K562 (cell line): ENCODE data around the gene TTC33. TPM values are rescaled to one million over a fixed set of nuclear protein-coding genes. Genes with fewer than 3 reads are reported as not detected.

ENCODE experiments used
- ATAC-seq: fragments of 200-7000 bp; cut with Tn5 transposase; 3 replicates; pipeline ENCODE4 v1.9.1; 2020; ENCODE audit warnings: moderate library complexity
- BruUV-seq: library from RNA; stranded (reverse); fragments of 400-500 nt; replicated peaks from 2 replicates; lab custom pipeline; 2021; lab: Mats Ljungman, UMichigan
- CTCF ChIA-PET: fragments of 300-600 bp; formaldehyde crosslinking; extraction: SDS; loops from one replicate; lab custom pipeline; 2021; ENCODE audit warnings: low intra/inter-chr PET ratio; lab: Yijun Ruan, JAX
- POLR2A ChIA-PET: fragments of 300-600, 350-650 bp; sonication (Branson Sonifier 250); formaldehyde crosslinking; extraction: SDS; loops from one replicate; lab custom pipeline; 2021; ENCODE audit warnings: antibody characterized with exemption, inconsistent platforms; lab: Yijun Ruan, JAX
- DNase-seq, 4 experiments: peaks; one replicate each; pipeline versions ENCODE4 v3.0.0 to v3.0.0-alpha.2; 2011 to 2018; ENCODE audit warnings: low spot score in 3 of 4, mixed read lengths in 3 of 4; ENCODE audit errors: extremely low read depth in 1 of 4
- FAIRE-seq: peaks from 2 replicates; lab custom pipeline; 2011; peaks lifted over from hg19 to GRCh38; lab: Jason Lieb, UNC
- H2AFZ ChIP-seq: 2 replicates; pipeline ENCODE4 v1.6.0; 2011; ENCODE audit warnings: low read depth, low read length, control low read depth, inconsistent platforms
- H3K27ac ChIP-seq: fragments of 200-600 bp; 3 replicates; pipeline ENCODE4 v1.8.0; 2011; ENCODE audit warnings: low read depth, mild to moderate bottlenecking, control low read depth, inconsistent platforms, low read length, moderate library complexity, mixed read lengths; ENCODE audit errors: extremely low read depth
- H3K27me3 ChIP-seq, 2 experiments: fragments of 300-600 bp in 1 of 2; 2 replicates in 1 of 2; 3 replicates in 1 of 2; pipeline versions ENCODE4 v1.6.0 to v1.8.0; 2011; ENCODE audit warnings: inconsistent platforms in 2 of 2, low read length in 2 of 2, mild to moderate bottlenecking in 1 of 2, mixed read lengths in 1 of 2, moderate library complexity in 1 of 2; ENCODE audit not compliant: control insufficient read depth in 2 of 2, insufficient read depth in 2 of 2
- H3K36me3 ChIP-seq: fragments of 300-600 bp; 3 replicates; pipeline ENCODE4 v1.8.0; 2011; ENCODE audit warnings: mild to moderate bottlenecking, low read length, inconsistent platforms; ENCODE audit not compliant: control insufficient read depth, insufficient read depth
- H3K4me1 ChIP-seq, 2 experiments: fragments of 200-600 bp in 1 of 2; replicated peaks in 1 of 2; 2 replicates in 1 of 2; 3 replicates in 1 of 2; pipeline versions ENCODE4 v1.5.1 to v1.8.0; 2011; ENCODE audit warnings: inconsistent platforms in 2 of 2, low read length in 2 of 2, mild to moderate bottlenecking in 1 of 2, mixed read lengths in 1 of 2, moderate library complexity in 1 of 2; ENCODE audit not compliant: control insufficient read depth in 2 of 2, insufficient read depth in 2 of 2
- H3K4me2 ChIP-seq: 2 replicates; pipeline ENCODE4 v1.6.1; 2011; ENCODE audit warnings: low read length, control low read depth, inconsistent platforms, mixed read lengths; ENCODE audit not compliant: insufficient read depth
- H3K4me3 ChIP-seq: fragments of 200-600 bp; sonication (generic), shearing (Covaris generic); 2 replicates; pipeline ENCODE4 v1.5.1; 2016; ENCODE audit warnings: control low read depth, inconsistent platforms
- H3K79me2 ChIP-seq: fragments of 200-600 bp; 3 replicates; pipeline ENCODE4 v1.8.0; 2011; ENCODE audit warnings: low read length, inconsistent platforms; ENCODE audit not compliant: control insufficient read depth, insufficient read depth
- H3K9ac ChIP-seq, 2 experiments: 2 replicates each; pipeline versions ENCODE4 v1.6.0 to v1.6.1; 2011; ENCODE audit warnings: low read depth in 2 of 2, low read length in 2 of 2, control low read depth in 1 of 2, inconsistent platforms in 1 of 2, mild to moderate bottlenecking in 1 of 2, mixed read lengths in 1 of 2; ENCODE audit not compliant: insufficient read depth in 1 of 2
- H3K9me1 ChIP-seq: one replicate; pipeline ENCODE4 v1.6.0; 2011; ENCODE audit warnings: inconsistent platforms, mild to moderate bottlenecking, low read length, moderate library complexity; ENCODE audit not compliant: control insufficient read depth, insufficient read depth
- H3K9me3 ChIP-seq: replicated peaks from 2 replicates; pipeline ENCODE4 v1.5.1; 2011; ENCODE audit warnings: low read depth, low read length, inconsistent platforms; ENCODE audit not compliant: control insufficient read depth, insufficient read depth
- H4K20me1 ChIP-seq: replicated peaks from 2 replicates; pipeline ENCODE4 v1.6.1; 2011; ENCODE audit warnings: low read length, inconsistent platforms, mixed read lengths; ENCODE audit not compliant: control insufficient read depth, insufficient read depth
- CEBPB ChIP-seq: fragments of 450-650 bp; IDR thresholded peaks from 2 replicates; pipeline ENCODE4 v1.6.1; 2016; ENCODE audit warnings: missing genetic modification characterization, missing compliant biosample characterization
- CEBPG ChIP-seq, 3 experiments: fragments of 200-800 bp in 1 of 3; sonication (Bioruptor generic) in 1 of 3; sonication (generic) in 1 of 3; formaldehyde crosslinking in 1 of 3; IDR thresholded peaks in 2 of 3; conservative IDR thresholded peaks in 1 of 3; 2 replicates each; pipeline versions ENCODE4 v1.6.1 to v1.8.0; 2016 to 2022; ENCODE audit warnings: missing compliant biosample characterization in 2 of 3, missing genetic modification characterization in 2 of 3, mild to moderate bottlenecking in 1 of 3, missing genetic modification reagents in 1 of 3
- WGBS: fragments of 100-300 bp; shearing (Covaris generic); methylation state at CpG from one replicate; pipeline ENCODE4 v1.1.6; 2016; ENCODE audit warnings: low coverage, mixed read lengths; ENCODE audit not compliant: insufficient coverage; ENCODE audit errors: missing lambda C conversion rate; 5-methylcytosine and 5-hydroxymethylcytosine counted together
- in situ Hi-C: fragments of 300-500 bp; cut with MboI; formaldehyde crosslinking; loops from 4 replicates; pipeline ENCODE4 v1.15.0; 2018; ENCODE audit warnings: inconsistent platforms, mixed read lengths
- intact Hi-C: fragments of 100-400 bp; cut with micrococcal nuclease; formaldehyde crosslinking; loops from 2 replicates; pipeline ENCODE4 v1.14.2; 2022
- polyA plus RNA-seq, 8 experiments: library from polyadenylated mRNA; depleted of rRNA in 4 of 8; stranded (reverse) in 5 of 8; unstranded in 3 of 8; fragments of >200 nt; fragmentation: Nextera tagmentation in 2 of 8; fragmentation: Illumina TruSeq in 1 of 8; extraction: Ambion mirVana in 2 of 8; extraction: Trizol in 1 of 8; gene quantifications; 2 replicates each; pipeline versions ENCODE4 v1.2.1 to v1.2.3, GENCODE V29; 2011 to 2014; ENCODE audit warnings: inconsistent platforms in 1 of 8, missing spikeins in 1 of 8
- total RNA-seq, 7 experiments: library from RNA; depleted of rRNA in 6 of 7; stranded (reverse); fragments of >200 nt in 6 of 7; fragmentation: Illumina TruSeq in 2 of 7; extraction: Trizol in 2 of 7; gene quantifications; 2 replicates each; pipeline versions ENCODE4 v1.2.1 to v1.2.3, GENCODE V29; 2011 to 2021; ENCODE audit warnings: low replicate concordance in 1 of 7
- TF ChIP-seq, protein P1 (sequence below), 2 experiments: IDR thresholded peaks in 1 of 2; conservative IDR thresholded peaks in 1 of 2; 2 replicates each; pipeline ENCODE4 v1.6.1; 2016; ENCODE audit warnings: low read depth in 2 of 2, mild to moderate bottlenecking in 1 of 2, missing compliant biosample characterization in 1 of 2, missing genetic modification characterization in 1 of 2, moderate library complexity in 1 of 2
- TF ChIP-seq, protein P2 (sequence below): sonication (generic); formaldehyde crosslinking; IDR thresholded peaks from 2 replicates; pipeline ENCODE4 v1.8.1; 2023; ENCODE audit warnings: mild to moderate bottlenecking, missing genetic modification reagents, moderate library complexity

The TTC33 gene
- total and polyA plus RNA-seq, 9 of the 15 experiments (the other 6 are each of a cell fraction or from before 2014, with no cell fraction given): 11.5 to 24.9 (median 21.1) TPM

DNA sequence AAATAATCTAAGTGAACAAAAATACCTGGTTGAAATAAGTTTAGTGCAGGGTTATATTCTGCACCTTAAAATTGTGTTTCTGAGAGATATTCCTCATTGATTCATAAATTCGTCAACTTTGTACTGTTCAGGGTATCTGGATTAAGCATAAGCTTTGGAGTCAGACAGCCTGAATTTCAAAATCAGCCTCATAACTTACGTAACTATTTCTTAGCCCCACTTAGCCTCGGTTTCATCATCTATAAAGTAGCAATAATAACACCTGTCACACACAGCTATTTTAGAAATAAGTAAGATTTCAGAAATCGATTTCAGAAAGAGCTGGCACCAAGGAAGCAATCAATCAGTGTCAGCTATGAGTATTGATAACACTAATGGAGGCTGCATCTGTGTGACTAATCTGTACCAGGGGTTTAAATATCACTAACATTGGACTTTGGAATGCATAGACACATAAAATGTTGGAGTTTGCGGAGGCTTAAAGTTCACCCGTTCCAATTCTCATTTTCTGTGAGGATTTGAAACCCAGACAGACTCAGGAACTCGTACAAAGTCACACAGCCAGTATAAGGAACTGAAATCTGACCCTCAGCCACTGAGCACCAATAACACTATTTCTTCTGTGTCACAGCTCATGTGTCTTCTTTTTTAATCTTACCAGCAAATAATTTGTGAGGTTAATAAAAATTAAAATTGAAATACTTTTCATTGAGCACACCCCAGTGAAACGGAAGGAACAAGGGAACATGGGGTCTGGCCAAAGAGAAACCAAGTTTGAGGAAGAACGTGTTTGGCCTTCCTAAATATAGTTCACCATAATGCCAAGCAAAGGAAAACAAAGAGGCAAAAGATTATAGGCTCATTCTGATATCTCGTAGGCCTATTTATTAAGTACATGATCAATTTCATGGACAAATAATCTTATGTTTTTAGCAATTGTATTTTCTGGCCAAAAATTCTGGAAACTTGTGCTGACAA lies 270.5 kb downstream of the TTC33 start:
- BruUV-seq: no TSS peak
- Histone ChIP-seq H3K4me3 (no peak overlapping the region), H3K27ac (no peak overlapping the region), H3K79me2 (no peaks in the 10 kb centered on the region), H3K4me2 (no peak overlapping the region), H3K9ac (no peak overlapping the region), H3K27me3 (no peaks in the 10 kb centered on the region), H3K4me1 (no peaks in the 10 kb centered on the region), H3K9me3 (no peaks in the 10 kb centered on the region), H4K20me1 (no peaks in the 10 kb centered on the region), H3K9me1 (no peaks in the 10 kb centered on the region), H3K36me3 (no peaks in the 10 kb centered on the region), H2AFZ (no peak overlapping the region)
- in situ Hi-C loops: no loop called here
- no peak for DNase-seq
- intact Hi-C loops: no loop called here
- TF ChIP-seq, protein P1, sequence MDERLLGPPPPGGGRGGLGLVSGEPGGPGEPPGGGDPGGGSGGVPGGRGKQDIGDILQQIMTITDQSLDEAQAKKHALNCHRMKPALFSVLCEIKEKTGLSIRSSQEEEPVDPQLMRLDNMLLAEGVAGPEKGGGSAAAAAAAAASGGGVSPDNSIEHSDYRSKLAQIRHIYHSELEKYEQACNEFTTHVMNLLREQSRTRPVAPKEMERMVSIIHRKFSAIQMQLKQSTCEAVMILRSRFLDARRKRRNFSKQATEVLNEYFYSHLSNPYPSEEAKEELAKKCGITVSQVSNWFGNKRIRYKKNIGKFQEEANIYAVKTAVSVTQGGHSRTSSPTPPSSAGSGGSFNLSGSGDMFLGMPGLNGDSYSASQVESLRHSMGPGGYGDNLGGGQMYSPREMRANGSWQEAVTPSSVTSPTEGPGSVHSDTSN (CRISPR knock-in tag; IDR thresholded peaks at IDR 0.05; ENCODE audit: low read depth): no peak
- TF ChIP-seq, protein P1 (tag; conservative IDR thresholded peaks at IDR 0.05; ENCODE audit: low read depth): 0 out of 2 replicates have a peak, but pooled peaks have one; percentile 17
- TF ChIP-seq CEBPB: 0 out of 2 replicates have a peak, but pooled peaks have one; percentile 27
- no peak for TF ChIP-seq CEBPG (CRISPR knock-in tag; IDR thresholded peaks at IDR 0.05)
- peak in 1 of 2 experiments; percentile 62; a peak in 3 of 4 replicates for TF ChIP-seq CEBPG (tag; conservative IDR thresholded peaks at IDR 0.05 in 1 of 2, IDR thresholded peaks at IDR 0.05 in 1 of 2)
- TF ChIP-seq, protein P2, sequence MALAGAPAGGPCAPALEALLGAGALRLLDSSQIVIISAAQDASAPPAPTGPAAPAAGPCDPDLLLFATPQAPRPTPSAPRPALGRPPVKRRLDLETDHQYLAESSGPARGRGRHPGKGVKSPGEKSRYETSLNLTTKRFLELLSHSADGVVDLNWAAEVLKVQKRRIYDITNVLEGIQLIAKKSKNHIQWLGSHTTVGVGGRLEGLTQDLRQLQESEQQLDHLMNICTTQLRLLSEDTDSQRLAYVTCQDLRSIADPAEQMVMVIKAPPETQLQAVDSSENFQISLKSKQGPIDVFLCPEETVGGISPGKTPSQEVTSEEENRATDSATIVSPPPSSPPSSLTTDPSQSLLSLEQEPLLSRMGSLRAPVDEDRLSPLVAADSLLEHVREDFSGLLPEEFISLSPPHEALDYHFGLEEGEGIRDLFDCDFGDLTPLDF (CRISPR knock-in tag): no peak
- 2% methylated on average over 10 of the region's 10 CpGs for WGBS
- POLR2A ChIA-PET: interaction anchor here (1.7 kb wide), 1 partner anchor 8 kb away, joined by 4 read pairs; no protein-coding TSS in a partner anchor
- FAIRE-seq: no peak
- CTCF ChIA-PET: no interaction called here
- ATAC-seq: no peak
